Suppressor macrophage (primary cell): ENCODE results near the gene TRIL.

Experiments used
- DNase-seq, 4 experiments: peaks; one replicate each; pipeline ENCODE4 v3.0.0-alpha.2; 2020 to 2022

Gene TRIL

DNA sequence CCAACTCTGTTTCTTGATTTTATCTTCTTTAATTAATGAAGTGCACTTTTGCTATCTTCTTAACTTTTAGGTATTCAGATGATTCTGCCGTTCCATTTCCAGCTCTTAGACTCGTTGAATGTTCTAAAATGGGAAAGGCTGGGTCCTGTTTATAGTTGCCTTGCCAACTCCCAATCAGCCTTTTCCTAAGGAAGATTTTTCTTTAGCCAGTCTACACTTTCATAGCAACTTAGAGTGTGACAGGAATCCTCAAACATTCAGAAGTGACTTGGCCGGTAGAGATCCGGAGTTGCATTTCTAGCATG, 23.0 kb upstream of the TRIL start:
- DNase-seq = no peak

DNA sequence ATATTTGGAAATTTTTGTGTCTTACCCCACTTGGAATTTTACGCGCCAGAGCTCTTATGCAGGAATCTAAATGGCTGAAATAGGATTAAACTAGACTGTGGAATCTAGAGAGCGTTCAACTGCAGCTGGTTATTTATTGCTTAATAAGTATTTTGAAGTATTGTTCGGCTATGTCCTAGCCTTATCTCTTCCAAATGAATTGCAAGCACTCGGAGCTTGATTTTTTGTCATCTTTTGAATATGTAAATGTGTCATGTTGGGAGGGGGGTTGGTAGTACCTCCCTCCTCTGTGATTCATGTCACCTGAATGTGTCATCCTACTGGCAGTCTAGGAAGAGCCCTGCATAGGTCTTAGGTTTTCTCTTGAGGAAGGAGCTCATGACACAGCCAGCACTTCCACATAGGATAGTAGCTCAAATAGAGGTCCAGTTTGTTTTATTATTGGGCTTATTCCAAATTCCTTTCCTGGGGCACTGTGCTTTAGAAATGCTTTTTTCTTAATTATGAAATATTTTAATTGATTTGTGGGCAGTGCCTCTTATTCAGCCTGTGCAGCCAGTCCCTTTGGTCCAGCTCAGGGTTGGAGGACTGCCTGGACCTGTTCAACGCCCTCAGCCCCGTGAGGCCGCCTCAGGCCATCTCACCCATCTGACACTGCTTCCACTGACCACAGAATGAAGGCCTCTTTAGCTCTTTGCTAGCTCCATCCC, 22.5 kb upstream of the TRIL start:
- no peak for DNase-seq

DNA sequence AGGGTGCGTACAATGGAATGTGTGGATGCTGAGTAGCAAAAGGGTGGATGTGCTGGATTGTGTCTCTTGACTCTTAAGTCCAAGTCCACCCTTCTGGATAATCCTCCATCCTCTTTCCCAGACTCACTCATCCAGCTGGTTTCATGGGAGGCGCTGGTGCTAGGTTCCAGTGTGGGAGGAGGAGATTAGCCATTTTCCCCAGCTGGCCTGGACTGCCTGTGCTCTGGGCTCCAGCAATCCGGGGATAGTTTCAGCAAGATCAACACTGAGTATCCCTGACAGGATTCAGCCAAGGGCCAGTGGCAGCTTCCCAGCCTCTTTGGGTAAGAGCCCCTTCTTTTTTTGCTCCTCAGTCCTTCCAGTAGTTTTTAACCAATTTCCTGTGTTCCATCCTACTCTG, 21.6 kb upstream of the TRIL start:
- DNase-seq = no peak

DNA sequence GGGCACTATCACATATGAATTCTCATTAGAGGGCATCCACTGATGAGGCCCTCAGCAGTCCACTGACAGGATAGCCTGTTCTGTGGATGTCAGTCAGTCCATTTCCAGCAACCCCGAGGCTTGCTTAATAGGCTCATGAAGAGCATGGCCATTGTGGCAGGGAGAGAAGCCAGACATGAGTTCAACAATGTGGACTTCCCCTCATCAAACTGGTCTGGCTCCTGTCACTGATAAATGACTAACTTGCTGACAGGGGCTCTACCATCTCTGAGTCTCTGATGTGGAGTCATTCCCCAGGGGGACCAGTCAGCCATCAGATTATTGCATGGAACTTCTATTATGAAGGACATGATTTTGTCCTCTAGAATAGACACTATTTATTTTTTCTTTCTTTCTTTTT, 19.8 kb upstream of the TRIL start:
- DNase-seq = no peak

DNA sequence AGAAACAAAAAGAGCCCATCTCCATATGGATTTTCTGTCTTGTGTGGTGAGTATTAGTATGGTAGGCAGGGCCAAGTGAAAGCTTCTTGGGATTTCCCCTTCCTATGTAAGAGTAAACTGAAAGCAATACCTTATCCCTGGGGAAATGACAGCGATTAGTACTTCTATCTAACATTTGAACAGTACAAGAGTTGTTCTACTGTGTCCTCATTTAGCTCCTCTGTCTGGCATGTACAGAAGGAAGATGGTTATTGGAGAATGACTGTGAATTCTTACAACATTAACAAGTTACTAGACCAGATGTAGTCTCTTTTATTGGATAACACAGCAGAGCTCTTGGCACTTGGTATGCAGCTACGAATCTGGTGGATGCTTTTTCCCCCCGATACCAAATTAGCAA, 17.9 kb upstream of the TRIL start:
- DNase-seq = no peak

DNA sequence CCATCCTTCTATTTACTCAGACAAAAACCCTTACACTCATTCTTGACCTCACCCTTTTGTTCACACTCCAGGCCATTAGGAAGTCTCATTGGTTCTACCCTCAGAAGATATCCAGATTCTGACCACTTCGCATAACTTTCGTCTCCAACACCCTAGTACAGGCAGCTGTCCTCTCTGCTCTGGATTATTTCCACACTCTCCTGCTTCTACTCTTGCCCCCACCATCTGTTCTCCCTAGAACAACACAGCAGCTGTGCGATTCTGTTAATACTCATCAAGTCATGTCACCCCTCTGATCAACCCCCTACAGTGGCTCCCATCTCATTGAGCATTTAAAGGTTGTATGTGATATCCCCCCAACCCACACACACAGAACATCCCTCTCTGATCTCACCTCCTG, 15.5 kb upstream of the TRIL start:
- DNase-seq = no peak

DNA sequence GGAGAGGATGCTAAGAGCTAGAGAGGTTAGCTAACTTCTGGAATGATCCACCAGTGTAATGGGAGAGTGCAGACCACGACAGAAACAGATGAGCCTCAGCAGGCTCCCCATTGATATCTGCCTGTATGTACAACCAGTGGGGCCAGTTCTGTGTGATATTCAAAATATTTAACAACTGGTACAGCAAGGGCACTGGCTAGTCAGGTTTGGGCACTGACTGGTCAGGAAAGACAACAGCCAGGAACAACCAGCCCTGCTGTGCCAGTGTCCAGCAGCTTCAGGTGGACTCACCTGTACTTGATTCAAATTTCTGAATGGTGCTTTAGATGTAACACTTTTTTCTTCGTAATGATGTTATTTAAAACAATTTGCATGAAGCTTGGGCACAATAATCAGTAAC, 5.9 kb upstream of the TRIL start:
- no peak for DNase-seq

DNA sequence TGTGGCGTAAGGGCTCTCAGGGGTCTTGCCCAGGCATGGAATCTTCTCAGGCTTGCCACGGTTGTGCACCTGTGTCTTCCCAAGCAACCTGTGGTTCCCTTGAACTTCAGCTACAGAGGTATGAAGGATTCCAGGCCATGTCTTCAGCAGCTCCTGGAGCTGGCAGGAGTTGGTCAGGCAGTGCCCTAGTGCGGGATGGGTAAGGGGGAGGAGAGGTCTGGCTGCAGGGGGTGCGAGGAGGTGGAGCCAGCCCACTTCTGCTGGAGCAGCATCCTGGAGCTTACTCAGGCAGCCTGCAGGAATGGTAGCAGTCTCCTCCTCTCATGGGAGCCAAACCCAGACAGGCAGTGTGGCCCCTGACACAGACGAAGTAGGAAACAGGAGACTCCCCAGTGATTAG, 3.8 kb upstream of the TRIL start:
- DNase-seq = no peak

DNA sequence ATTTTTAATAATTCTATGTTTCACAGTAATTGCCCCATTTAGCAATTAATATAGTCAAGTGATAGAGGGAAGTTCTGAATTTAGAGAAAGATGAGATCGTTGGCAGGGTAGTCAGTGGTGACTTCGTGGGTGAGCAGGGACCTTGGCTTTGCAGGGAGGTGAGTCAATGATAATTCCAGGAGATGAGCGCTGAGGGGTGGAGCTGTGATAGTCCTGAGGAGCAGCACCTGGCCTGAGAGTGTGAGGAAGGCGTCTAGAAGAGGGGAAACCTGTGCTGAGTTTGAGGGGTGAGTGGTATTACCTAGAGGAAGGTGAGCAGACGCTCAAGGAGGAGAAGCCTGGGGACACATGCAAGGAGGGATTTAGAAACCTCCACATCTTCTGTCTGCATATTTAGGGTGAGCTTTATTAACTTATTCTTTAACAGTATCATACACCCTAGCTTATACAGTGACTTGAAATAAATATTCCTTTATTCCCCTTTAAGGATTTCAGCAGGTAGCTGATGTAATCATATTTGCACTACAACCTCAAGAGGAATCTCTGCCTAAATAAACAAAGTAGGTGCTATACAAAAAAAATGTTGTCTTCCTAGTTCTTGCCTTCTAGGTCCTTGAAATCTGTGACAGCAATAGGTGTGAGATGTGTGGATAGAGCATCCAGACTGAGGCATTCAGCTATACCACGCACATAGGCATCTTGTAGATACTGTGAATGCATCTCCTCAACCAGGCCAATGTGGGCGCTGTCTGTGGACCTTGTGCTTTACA, 2.1 kb upstream of the TRIL start:
- DNase-seq = no peak

DNA sequence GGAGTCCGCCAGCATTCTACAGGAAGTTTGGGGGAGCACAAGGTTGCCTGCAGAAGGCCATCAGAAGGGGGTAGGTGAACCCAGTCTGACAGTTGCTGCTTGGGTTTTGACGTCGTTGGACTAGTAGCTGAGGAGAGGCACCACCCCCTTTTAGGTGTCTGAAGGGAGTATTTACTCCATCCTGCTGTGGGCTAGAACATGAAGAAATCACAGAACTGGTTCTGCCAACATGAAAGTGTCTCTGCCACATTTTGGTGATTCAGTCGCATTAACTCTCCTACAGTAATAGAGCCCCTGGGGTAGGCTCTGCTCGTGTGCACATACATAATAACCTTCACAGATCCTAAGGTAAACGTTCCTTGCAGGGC, 834 bp upstream of the TRIL start:
- no peak for DNase-seq

DNA sequence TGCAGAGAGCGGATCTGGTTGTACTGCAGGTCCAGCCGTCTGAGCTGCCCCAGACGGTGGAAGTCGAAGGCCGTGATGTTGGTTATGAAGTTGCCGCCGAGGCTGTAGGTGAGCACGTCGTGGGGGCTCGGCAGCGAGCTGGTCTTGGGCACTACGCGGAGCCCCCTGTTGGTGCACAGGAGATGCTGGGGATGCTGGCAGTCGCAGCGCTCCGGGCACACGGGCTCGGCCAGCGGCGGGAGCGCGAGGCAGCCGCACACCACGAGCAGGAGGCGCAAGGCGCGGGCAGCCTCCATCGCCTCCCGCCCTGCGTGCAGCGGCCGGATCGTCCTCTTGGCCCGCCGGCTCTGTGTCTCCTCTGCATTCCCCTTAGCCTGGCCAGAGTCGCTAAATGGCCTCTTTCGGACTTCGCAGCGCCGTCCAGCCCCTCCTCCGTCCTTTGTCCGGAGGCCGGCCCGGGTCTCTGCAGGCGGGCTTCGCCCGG, 337 bp downstream of the TRIL start:
- peak in 2 of 4 experiments; percentile 17 to 25 for DNase-seq

DNA sequence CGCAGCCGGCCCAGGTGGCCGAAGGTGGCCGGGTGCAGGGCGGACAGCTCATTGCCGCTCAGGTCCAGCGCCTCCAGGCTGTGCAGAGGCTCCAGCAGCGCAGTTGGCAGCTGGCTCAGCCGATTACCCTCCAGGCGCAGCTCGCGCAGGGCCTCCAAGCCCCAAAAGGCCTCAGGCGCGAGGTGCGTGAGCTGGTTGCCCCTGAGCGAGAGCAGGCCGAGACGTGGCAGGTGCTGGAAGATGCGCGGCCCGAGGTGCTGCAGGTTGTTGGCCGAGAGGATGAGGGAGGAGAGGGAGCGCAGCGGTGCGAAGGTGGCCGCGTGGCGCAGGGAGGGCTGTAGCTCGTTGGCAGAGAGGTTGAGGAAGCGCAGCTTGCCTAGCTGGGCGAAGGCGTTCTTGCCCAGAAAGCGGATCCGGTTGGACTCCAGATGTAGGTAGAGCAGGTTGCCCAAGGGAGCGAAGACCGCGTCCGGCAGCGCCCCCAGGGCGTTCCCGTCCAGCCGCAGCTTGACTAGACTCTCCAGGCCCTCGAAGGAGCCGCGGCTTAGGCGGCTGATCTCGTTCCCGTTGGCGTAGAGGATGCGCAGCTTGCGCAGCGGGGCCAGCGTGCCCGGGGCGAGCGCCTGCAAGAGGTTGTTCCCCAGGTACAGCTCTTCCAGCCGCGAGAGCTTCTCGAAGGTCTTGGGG, 923 bp downstream of the TRIL start:
- peak; percentile 4 to 49 (median 32) for DNase-seq

DNA sequence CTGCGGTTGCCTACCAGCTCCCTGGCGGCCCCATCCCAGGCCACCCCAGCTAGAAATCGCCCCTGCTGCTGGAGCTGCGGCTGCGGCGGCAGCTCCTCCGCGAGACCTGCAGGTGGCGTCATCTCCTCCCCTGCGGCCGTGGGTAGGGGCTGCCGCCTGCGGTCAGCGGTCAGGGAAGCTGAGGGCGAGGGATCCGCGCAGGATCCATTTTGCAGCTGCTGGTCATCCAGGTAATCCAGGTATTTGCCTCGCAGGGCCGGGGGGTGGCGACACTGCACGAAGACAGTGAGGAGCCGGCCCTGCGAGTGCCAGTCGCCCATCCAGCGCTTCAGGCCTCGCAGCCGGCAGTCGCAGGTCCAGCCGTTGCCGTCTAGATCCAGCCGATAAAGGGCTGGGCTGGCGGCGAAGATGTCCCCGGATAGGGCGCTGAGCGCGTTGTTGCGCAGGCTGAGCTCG, 1.5 kb downstream of the TRIL start:
- DNase-seq = peak; percentile 25 to 67 (median 40)

DNA sequence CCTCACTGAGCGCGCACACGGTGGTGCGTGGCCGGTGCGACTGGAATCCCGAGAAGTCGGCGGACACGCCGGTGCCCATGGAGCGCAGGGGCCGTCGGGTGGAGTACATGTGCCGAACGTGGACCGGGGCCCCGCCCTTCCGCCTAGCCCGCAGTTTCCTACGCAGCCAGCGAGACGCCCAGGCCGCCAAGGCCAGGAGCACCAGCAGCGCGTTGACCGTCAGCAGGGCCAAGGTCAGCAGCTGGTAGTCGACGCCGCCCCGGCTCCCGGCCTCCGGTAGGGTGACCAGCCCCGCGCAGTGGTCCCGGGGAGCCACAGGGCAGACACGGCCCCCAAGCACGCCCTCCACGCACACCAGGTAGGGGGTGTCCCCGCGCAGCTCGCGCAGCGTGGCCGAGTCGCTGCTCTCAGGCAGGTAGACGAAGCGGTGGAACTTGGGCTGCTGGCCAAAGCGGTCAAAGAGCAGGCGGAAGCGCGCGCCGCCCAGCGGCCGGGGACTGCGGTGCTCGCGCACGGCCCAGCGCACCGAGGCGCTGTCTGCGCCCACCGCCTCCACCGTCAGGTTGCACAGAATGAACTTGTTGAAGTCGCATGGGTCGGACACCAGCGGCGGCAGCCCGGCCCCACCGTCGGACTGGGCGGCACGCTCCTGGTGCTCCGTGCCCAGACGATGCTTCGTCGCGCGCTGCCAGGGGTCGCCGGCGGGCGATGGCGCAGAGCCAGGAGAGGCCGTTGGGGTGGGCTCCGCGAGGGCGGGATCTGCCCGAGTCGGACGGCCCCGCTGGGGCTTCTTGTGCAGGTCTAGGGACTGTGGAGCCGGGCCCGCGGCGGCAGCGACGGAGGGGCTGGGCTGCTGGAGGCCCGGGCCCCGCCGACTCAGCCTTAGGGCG, 2.2 kb downstream of the TRIL start:
- DNase-seq = peak; percentile 48 to 79 (median 61)

DNA sequence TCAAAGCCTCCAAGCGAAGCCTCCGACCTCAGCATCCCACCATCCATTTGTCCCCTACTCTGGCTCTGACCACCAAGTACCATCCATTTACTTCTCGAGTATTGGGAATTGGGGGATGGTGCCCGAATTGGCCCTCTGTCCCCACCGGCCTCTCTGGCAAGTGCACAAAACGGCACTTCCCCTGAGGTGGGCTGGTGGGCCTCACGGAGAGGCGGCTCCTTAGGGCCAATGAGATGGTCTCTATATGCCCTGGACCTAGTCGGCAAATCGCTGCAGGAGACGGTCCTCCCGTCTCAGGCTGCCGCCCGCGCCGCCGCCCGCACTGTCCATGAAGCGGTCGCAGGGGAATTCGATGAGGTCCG, 2.8 kb downstream of the TRIL start:
- DNase-seq = peak in 1 of 4 experiments; percentile 2

DNA sequence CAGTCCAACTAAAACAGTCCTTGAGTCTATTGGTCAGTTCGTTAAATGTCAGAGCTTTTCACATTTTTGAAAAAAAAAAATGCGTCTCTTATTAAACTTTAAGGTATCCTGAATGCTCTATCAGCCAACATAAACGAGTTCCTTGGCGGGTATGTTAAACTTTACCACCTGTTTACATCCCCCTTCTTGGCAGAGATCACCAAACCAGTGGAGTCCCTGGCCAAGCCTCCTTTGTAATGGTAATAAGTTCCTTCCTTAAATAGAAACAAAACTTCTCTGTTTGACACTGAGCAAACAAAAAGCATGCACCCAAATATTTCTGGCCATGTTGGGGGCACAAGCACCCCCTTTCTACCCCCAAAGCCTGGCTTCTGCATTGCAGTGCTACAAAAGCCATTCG, 3.2 kb downstream of the TRIL start:
- no peak for DNase-seq

DNA sequence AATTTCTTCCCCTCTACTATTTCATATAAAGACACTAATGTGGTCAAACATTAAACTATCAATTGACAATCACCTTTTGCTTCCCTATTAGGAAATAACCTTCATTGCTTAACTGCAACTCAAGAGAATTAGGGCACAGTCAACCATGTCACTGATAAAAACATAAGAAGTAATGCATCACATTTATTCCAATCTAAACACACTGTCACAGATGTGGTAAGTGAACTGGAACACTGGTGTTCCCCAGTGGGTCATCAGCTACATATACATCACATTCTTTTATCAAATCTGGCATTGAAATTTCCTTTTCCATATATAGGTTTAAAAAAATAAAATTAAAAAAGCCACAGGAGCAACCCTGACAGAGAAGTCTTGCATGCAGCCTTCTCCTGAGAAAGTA, 3.7 kb downstream of the TRIL start:
- no peak for DNase-seq

DNA sequence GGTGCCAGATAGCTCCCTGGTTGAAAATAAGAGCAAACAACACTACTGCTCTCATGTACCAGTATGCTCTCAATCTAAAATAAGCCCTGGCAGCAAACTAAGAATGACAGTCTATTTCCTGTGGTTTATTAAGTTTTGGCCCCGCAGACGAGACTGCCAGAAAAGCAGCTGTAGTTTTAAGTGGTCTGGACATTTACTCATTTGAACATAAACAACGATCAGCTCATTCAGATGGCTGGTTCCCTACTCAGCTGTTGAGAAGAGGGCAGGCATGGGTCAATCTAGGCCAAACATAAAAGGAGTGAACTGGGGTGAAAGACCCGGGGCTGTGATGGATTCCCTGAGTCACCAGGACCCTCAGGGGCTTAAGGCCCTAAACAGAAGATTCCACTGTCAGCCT, 4.5 kb downstream of the TRIL start:
- DNase-seq = no peak

DNA sequence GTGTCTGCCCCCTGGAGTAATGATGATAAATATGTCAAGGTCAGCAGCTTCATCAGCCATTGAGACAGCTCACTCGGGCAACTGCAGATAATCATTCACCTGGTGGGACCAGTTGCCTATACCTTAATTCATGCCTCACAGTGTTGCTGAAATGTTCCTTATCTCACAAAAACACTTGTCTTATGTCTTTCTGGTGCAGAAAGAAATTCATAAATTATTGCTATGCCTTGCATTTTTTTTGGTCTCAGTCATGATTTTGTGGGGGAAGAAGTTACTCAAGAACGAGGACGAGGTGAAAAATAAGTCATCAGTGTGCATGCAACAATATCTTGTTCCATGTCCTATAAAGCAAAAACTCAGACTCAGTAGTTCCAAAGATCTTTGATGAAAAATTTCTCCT, 16.0 kb downstream of the TRIL start:
- DNase-seq = no peak

DNA sequence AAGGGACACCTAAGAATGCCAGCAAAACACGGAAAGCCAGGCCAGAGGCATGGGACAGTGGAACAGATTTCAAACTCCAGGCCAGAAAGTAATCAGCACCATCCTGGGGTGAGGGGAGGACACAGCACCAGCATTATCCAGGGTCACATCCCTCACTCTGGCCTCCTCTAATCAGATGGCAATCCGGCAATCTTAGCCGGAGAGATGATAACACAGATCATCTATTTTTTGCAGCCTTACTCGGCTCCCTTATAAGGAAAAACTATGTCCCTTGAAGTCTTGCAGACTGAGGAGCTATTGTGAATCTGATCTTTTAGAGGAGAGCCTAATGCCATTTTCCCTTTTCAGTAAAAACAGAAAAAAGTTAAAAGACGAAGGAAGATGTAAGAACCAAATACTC, 16.5 kb downstream of the TRIL start:
- no peak for DNase-seq

DNA sequence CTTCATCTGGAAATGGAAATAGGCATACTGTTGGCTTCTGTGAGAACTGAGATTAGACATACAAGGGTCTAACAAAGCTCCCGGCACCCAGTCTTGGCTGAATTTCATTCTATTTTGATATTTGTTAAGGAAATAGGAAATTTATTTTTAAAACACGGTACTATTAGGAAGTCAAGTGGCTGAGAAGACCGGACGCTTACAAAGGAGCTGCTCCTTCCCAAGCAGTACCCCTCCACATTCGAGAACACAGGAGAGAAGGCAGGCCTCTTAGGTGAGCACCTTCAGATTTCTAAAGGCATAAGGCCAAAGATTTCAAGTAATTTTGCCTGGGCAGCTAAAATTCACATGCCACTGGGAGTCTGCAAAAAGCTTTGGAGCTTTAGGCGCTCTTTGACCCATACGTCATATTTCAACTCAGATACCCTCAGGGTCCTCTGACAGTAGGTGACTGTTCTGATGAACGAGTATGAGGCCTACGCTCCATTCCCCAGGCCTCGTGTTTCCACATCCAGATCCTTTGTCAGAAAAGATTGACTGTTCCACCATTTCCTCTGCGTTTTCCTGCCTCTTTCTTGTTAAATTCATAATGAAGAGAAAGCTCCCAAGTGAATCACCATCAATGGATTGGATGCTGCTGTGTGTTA, 17.3 kb downstream of the TRIL start:
- DNase-seq = no peak

DNA sequence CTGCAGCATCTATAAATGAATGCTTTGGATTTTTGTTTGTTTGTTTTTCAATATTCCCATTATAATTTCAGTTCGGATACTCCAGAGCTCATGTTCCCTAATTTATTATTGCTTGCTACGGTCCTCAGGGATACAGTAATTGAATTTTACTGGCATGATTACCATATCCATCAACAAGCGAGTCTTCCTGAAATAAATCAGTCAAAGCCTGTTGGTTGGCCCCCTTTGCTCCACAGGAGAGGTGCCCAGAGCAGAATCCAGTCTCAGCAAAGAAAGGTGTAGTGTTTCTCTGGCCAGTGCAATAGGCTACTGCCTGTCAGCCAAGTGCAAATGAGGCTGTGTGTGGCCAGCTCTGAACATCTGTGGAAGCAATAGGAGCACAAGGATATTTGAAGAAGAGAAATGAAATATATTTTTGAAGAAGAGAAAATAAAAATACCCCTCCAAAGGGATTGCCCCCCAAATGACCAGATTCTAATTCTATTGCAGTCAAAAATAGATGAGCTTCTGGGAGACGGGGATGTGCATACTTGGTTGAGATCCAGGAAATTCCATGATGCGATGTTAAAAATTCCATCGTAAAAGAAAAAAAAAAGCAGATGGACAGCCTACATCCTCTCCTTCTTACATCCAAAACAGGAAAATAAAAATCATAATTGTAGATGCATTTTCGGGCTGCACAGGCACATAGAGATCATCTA, 18.1 kb downstream of the TRIL start:
- no peak for DNase-seq
